Esophagus squamous epithelium (tissue), 4 donors: Measurements from ENCODE around the gene FCSK.

Experiments used
- CTCF ChIP-seq, 6 experiments: fragments of 450-650 bp in 4 of 6; fragments of 200-600 bp in 2 of 6; sonication (generic) in 2 of 6; IDR thresholded peaks; one replicate each; pipeline ENCODE4 v1.5.1; 2016 to 2019; ENCODE audit warnings: antibody characterized with exemption in 6 of 6, mild to moderate bottlenecking in 4 of 6, moderate library complexity in 4 of 6
- POLR2A ChIP-seq, 4 donors: fragments of 450-650 bp; IDR thresholded peaks; one replicate each; pipeline ENCODE4 v1.6.1; 2017; ENCODE audit warnings: antibody characterized with exemption in 4 of 4, mild to moderate bottlenecking in 4 of 4, moderate library complexity in 3 of 4

DNA sequence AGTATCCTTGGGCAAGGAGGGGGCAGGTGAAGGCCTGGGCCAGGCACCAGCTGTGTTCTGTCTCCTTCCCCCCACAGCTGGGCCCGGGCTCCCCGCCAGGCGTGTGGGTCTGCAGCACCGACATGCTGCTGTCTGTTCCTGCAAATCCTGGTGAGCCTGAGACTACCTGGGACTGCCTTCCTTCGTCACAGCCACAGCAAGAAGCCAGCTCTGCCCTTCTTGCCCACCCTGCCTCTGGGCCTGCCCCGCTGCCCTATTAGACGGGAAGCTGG lies 12.3 kb downstream of the FCSK start:
- TF ChIP-seq CTCF (IDR thresholded peaks at IDR 0.05) (no peak), POLR2A (IDR thresholded peaks at IDR 0.05) (no peak)
